Vagina (tissue), 2 donors: Measurements from ENCODE around the gene TSPEAR.

Experiments
- POLR2A ChIP-seq, 2 donors: fragments of 450-650 bp; IDR thresholded peaks; one replicate each; pipeline ENCODE4 v1.6.1; 2017; ENCODE audit warnings: antibody characterized with exemption in 2 of 2, mild to moderate bottlenecking in 2 of 2, moderate library complexity in 2 of 2
- TF ChIP-seq, protein P1 (sequence below), 3 experiments: fragments of 450-650 bp in 2 of 3; fragments of 200-600 bp in 1 of 3; sonication (generic) in 1 of 3; IDR thresholded peaks; one replicate each; pipeline ENCODE4 v1.5.1; 2017 to 2019; ENCODE audit warnings: antibody characterized with exemption in 3 of 3, mild to moderate bottlenecking in 2 of 3, moderate library complexity in 2 of 3

DNA sequence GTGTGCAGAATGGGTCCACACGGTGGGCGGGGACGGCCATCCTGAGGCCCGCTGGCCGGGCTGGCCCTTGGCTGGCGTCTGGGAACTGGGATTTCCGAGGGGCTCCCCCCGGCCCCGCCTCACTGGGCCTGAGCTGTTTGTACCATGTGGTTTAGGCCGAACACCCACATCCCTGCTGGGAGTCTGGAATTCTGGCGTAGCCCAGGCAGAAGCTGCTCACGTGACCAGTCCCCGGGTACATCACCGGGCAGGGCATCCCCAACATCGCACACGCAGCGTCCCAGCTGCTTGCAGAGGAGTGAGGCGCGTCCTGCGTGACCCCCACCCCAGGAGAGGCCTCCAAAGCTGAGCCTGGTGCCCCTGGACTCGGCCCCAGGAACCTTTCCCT is 108.9 kb downstream of the TSPEAR start:
- TF ChIP-seq POLR2A (IDR thresholded peaks at IDR 0.05): no peak
- TF ChIP-seq, protein P1, sequence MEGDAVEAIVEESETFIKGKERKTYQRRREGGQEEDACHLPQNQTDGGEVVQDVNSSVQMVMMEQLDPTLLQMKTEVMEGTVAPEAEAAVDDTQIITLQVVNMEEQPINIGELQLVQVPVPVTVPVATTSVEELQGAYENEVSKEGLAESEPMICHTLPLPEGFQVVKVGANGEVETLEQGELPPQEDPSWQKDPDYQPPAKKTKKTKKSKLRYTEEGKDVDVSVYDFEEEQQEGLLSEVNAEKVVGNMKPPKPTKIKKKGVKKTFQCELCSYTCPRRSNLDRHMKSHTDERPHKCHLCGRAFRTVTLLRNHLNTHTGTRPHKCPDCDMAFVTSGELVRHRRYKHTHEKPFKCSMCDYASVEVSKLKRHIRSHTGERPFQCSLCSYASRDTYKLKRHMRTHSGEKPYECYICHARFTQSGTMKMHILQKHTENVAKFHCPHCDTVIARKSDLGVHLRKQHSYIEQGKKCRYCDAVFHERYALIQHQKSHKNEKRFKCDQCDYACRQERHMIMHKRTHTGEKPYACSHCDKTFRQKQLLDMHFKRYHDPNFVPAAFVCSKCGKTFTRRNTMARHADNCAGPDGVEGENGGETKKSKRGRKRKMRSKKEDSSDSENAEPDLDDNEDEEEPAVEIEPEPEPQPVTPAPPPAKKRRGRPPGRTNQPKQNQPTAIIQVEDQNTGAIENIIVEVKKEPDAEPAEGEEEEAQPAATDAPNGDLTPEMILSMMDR (IDR thresholded peaks at IDR 0.05): no peak
